GM12878 (cell line): ENCODE data around the gene RSBN1L. TPM values are rescaled to one million over a fixed set of nuclear protein-coding genes. Genes with fewer than 3 reads are reported as not detected.

ENCODE experiments used
- ATAC-seq: fragments of 200-7000 bp; cut with Tn5 transposase; 3 replicates; pipeline ENCODE4 v1.9.1; 2020; ENCODE audit warnings: mild to moderate bottlenecking, moderate library complexity
- BruUV-seq: library from RNA; stranded (reverse); fragments of 400-500 nt; replicated peaks from 2 replicates; lab custom pipeline; 2021; lab: Mats Ljungman, UMichigan
- CTCF ChIA-PET: fragments of 300-600 bp; sonication (Branson Sonifier 250); formaldehyde crosslinking; extraction: SDS; loops from one replicate; lab custom pipeline; 2021; ENCODE audit warnings: inconsistent platforms; lab: Yijun Ruan, JAX
- POLR2A ChIA-PET: fragments of 350-600 bp; formaldehyde crosslinking; extraction: SDS; loops from one replicate; lab custom pipeline; 2021; ENCODE audit warnings: inconsistent platforms; lab: Charles Lee
- RAD21 ChIA-PET: fragments of 300-600 bp; sonication (Branson Sonifier 250); formaldehyde crosslinking; loops from one replicate; lab custom pipeline; 2023; ENCODE audit warnings: antibody characterized with exemption; ENCODE audit not compliant: unreplicated experiment; lab: Charles Lee
- SMC1A ChIA-PET: fragments of 300-600 bp; sonication (Branson Sonifier 250); formaldehyde crosslinking; loops from one replicate; lab custom pipeline; 2023; ENCODE audit not compliant: unreplicated experiment, uncharacterized antibody; lab: Charles Lee
- DNase-seq: peaks from one replicate; pipeline ENCODE4 v3.0.0-alpha.2; 2011; ENCODE audit warnings: low read depth, low spot score
- FAIRE-seq: peaks from 3 replicates; lab custom pipeline; 2011; peaks lifted over from hg19 to GRCh38; lab: Jason Lieb, UNC
- H2AFZ ChIP-seq: 2 replicates; pipeline ENCODE4 v1.6.0; 2011; ENCODE audit warnings: low read depth, low read length, control low read depth; ENCODE audit not compliant: control insufficient read depth
- H3K27ac ChIP-seq: 2 replicates; pipeline ENCODE4 v1.5.1; 2011; ENCODE audit warnings: control low read depth; ENCODE audit not compliant: control insufficient read depth, insufficient read depth
- H3K27me3 ChIP-seq, 2 experiments: replicated peaks in 1 of 2; 2 replicates each; pipeline versions ENCODE4 v1.6.0 to v1.6.1; 2011; ENCODE audit warnings: low read length in 1 of 2; ENCODE audit not compliant: control insufficient read depth in 2 of 2, insufficient read depth in 2 of 2
- H3K36me3 ChIP-seq, 2 experiments: 2 replicates each; pipeline ENCODE4 v1.5.1; 2011; ENCODE audit warnings: low read length in 1 of 2; ENCODE audit not compliant: control insufficient read depth in 2 of 2, insufficient read depth in 2 of 2
- H3K4me1 ChIP-seq: 2 replicates; pipeline ENCODE4 v1.6.1; 2011; ENCODE audit warnings: mild to moderate bottlenecking, low read length, moderate library complexity, mixed read lengths; ENCODE audit not compliant: control insufficient read depth, insufficient read depth
- H3K4me2 ChIP-seq: 2 replicates; pipeline ENCODE4 v1.6.0; 2011; ENCODE audit warnings: control low read depth; ENCODE audit not compliant: control insufficient read depth, insufficient read depth
- H3K4me3 ChIP-seq: fragments of 200-600 bp; sonication (generic); 2 replicates; pipeline ENCODE4 v1.5.1; 2016
- H3K79me2 ChIP-seq: 2 replicates; pipeline ENCODE4 v1.6.0; 2011; ENCODE audit warnings: low read length; ENCODE audit not compliant: control insufficient read depth, insufficient read depth
- H3K9ac ChIP-seq: 2 replicates; pipeline ENCODE4 v1.8.0; 2011; ENCODE audit warnings: low read length, control low read depth, mixed read lengths; ENCODE audit not compliant: control insufficient read depth, insufficient read depth
- H3K9me3 ChIP-seq: replicated peaks from 3 replicates; pipeline ENCODE4 v1.5.1; 2011; ENCODE audit warnings: mild to moderate bottlenecking, low read length; ENCODE audit not compliant: control insufficient read depth, insufficient read depth
- H4K20me1 ChIP-seq: 2 replicates; pipeline ENCODE4 v1.6.0; 2011; ENCODE audit not compliant: control insufficient read depth, insufficient read depth
- CUX1 ChIP-seq: IDR thresholded peaks from 2 replicates; pipeline ENCODE4 v1.6.1; 2012; ENCODE audit warnings: improper control_type of control experiment, low read depth, low read length; ENCODE audit not compliant: insufficient replicate concordance
- E2F4 ChIP-seq: IDR thresholded peaks from 2 replicates; pipeline ENCODE4 v1.6.1; 2012; ENCODE audit warnings: low read depth, low read length, improper control_type of control experiment
- ESRRA ChIP-seq: IDR thresholded peaks from 2 replicates; pipeline ENCODE4 v1.6.1; 2012; ENCODE audit warnings: mild to moderate bottlenecking, low read length, improper control_type of control experiment
- MTA3 ChIP-seq: IDR thresholded peaks from 2 replicates; pipeline ENCODE4 v1.6.1; 2012; ENCODE audit warnings: low read length, inconsistent platforms, borderline replicate concordance
- NR2C2 ChIP-seq: IDR thresholded peaks from 2 replicates; pipeline ENCODE4 v1.6.1; 2011; ENCODE audit warnings: borderline replicate concordance, low read depth; ENCODE audit not compliant: control insufficient read depth, insufficient read length
- NR2F1 ChIP-seq: fragments of 450-650 bp; conservative IDR thresholded peaks from 2 replicates; pipeline ENCODE4 v1.6.1; 2017; ENCODE audit warnings: mild to moderate bottlenecking
- SREBF1 ChIP-seq: IDR thresholded peaks from 2 replicates; pipeline ENCODE4 v1.6.1; 2012; ENCODE audit warnings: mild to moderate bottlenecking, low read length
- SRF ChIP-seq, 2 experiments: IDR thresholded peaks; 2 replicates each; pipeline ENCODE4 v1.6.1; 2011; ENCODE audit warnings: low read depth in 2 of 2, low read length in 2 of 2, mild to moderate bottlenecking in 1 of 2, moderate library complexity in 1 of 2
- TCF12 ChIP-seq: IDR thresholded peaks from 2 replicates; pipeline ENCODE4 v1.6.1; 2011; ENCODE audit warnings: low read depth, mild to moderate bottlenecking, low read length
- USF2 ChIP-seq: IDR thresholded peaks from 2 replicates; pipeline ENCODE4 v1.6.1; 2011; ENCODE audit warnings: low read depth, low read length, improper control_type of control experiment, borderline replicate concordance
- WRNIP1 ChIP-seq: IDR thresholded peaks from 2 replicates; pipeline ENCODE4 v1.6.1; 2011; ENCODE audit warnings: low read depth, low read length, improper control_type of control experiment, borderline replicate concordance
- ZNF622 ChIP-seq: fragments of 450-650 bp; IDR thresholded peaks from 2 replicates; pipeline ENCODE4 v1.6.1; 2017; ENCODE audit warnings: mild to moderate bottlenecking, inconsistent platforms
- WGBS: methylation state at CpG from one replicate; pipeline ENCODE4 v1.1.6; 2016; ENCODE audit warnings: low lambda C conversion rate; ENCODE audit not compliant: insufficient replicate concordance, insufficient coverage; ENCODE audit errors: missing lambda C conversion rate; 5-methylcytosine and 5-hydroxymethylcytosine counted together
- in situ Hi-C: fragments of 300-500 bp; cut with MboI; formaldehyde crosslinking; loops from 9 replicates; pipeline ENCODE4 v1.14.3; 2018; ENCODE audit warnings: mixed read lengths
- intact Hi-C: fragments of 100-400 bp; cut with micrococcal nuclease; formaldehyde crosslinking; loops from one replicate; pipeline ENCODE4 v1.14.2; 2022; ENCODE audit not compliant: unreplicated experiment
- polyA plus RNA-seq, 11 experiments: library from polyadenylated mRNA; depleted of rRNA in 4 of 11; unstranded in 6 of 11; stranded (reverse) in 5 of 11; fragments of >200 nt; fragmentation: Nextera tagmentation in 4 of 11; fragmentation: Illumina TruSeq in 1 of 11; extraction: Ambion mirVana in 4 of 11; extraction: Trizol in 1 of 11; gene quantifications; 1 replicate in 1 of 11; 2 replicates in 10 of 11; pipeline versions ENCODE4 v1.2.1 to v1.2.3, GENCODE V29; 2011 to 2016; ENCODE audit warnings: inconsistent platforms in 2 of 11, missing spikeins in 2 of 11, low read depth in 1 of 11
- total RNA-seq, 4 experiments: library from RNA; depleted of rRNA in 3 of 4; stranded (reverse); fragments of >200 nt in 3 of 4; fragmentation: Illumina TruSeq in 1 of 4; extraction: Trizol in 1 of 4; gene quantifications; 2 replicates each; pipeline versions ENCODE4 v1.2.1 to v1.2.3, GENCODE V29; 2013 to 2021

RSBN1L gene
- total and polyA plus RNA-seq, 10 of the 15 experiments (the other 5 are each of a cell fraction or from before 2014, with no cell fraction given), result 4.5 to 23.7 (median 10.3) TPM

DNA sequence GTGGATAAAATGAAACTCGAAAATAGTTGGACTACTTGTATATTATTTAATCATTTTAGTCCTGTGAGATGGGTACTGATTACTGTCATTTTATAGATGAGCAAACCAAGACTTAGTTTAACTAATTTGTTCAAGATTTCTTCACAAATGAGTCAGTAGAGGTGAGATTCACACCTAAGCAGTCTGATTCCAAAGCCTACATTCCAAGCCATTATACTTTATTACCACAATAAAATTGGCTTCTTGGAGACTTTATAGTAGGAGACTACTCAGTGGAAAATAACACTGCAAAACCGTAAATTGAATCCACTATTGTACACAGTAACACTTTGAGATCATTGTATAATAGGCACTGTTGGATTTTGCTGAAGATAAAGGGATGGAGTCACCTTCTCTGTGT is 104.5 kb downstream of the RSBN1L start:
- intact Hi-C loops (no loop called here), in situ Hi-C loops (no loop called here)
- no peak overlapping the region; the same call in 1 of the 2 replicates for H3K27ac ChIP-seq
- no peak overlapping the region for H3K9ac ChIP-seq
- H3K79me2 ChIP-seq, result peaks cover 92% of the 10 kb centered on the region
- H3K4me2 ChIP-seq, result peak overlapping the region; percentile 83
- SMC1A ChIA-PET, result interaction anchor here (3.4 kb wide), 1 partner anchor 11 kb away, joined by 16 read pairs; no protein-coding TSS in a partner anchor
- no peaks in the 10 kb centered on the region for H3K27me3 ChIP-seq
- ATAC-seq (no peak), DNase-seq (no peak), FAIRE-seq (no peak)
- peaks cover 1% of the 10 kb centered on the region for H3K9me3 ChIP-seq
- RAD21 ChIA-PET, result no interaction called here
- 2% methylated on average over 2 of the region's 2 CpGs for WGBS
- no peak overlapping the region for H2AFZ ChIP-seq
- CTCF ChIA-PET, result no interaction called here
- BruUV-seq, result no TSS peak
- no peaks in the 10 kb centered on the region for H3K36me3 ChIP-seq
- no peaks in the 10 kb centered on the region for H4K20me1 ChIP-seq
- peaks cover 16% of the 10 kb centered on the region for H3K4me1 ChIP-seq
- peak overlapping the region; percentile 94; the same call in 1 of the 2 replicates for H3K4me3 ChIP-seq
- no peak for TF ChIP-seq TCF12
- TF ChIP-seq E2F4, result no peak
- no peak for TF ChIP-seq ESRRA
- TF ChIP-seq SRF (IDR thresholded peaks at IDR 0.05; ENCODE audit: low read depth in 2 of 2, low read length in 2 of 2), result no peak
- no peak for TF ChIP-seq MTA3
- TF ChIP-seq NR2F1, result no peak
- TF ChIP-seq NR2C2, result no peak
- no peak for TF ChIP-seq WRNIP1
- TF ChIP-seq SREBF1, result no peak
- TF ChIP-seq CUX1, result no peak
- TF ChIP-seq ZNF622, result no peak
- TF ChIP-seq USF2, result no peak
- POLR2A ChIA-PET, result no interaction called here
